BLaER1 treated with 17β-estradiol and CSF1 and Interleukin-3, amounts not matched to agents 10 nM and 100 nM (cell line): ENCODE measurements around the gene PTPRM.

Experiments used
- H3K27ac ChIP-seq, 11 experiments: shearing (Covaris generic); formaldehyde crosslinking; 2 replicates each; pipeline ENCODE4 v1.8.1; 2022
- H3K27me3 ChIP-seq, 11 experiments: shearing (Covaris generic); formaldehyde crosslinking; 2 replicates each; pipeline ENCODE4 v1.8.1; 2022
- H3K36me3 ChIP-seq, 11 experiments: shearing (Covaris generic); formaldehyde crosslinking; 2 replicates each; pipeline ENCODE4 v1.8.1; 2022
- H3K4me1 ChIP-seq, 10 experiments: shearing (Covaris generic); formaldehyde crosslinking; 2 replicates each; pipeline ENCODE4 v1.8.1; 2022
- H3K4me2 ChIP-seq, 11 experiments: shearing (Covaris generic); formaldehyde crosslinking; 2 replicates each; pipeline ENCODE4 v1.8.1; 2022
- H3K4me3 ChIP-seq, 10 experiments: shearing (Covaris generic); formaldehyde crosslinking; 2 replicates each; pipeline ENCODE4 v1.8.1; 2022
- H3K9ac ChIP-seq, 11 experiments: shearing (Covaris generic); formaldehyde crosslinking; 2 replicates each; pipeline ENCODE4 v1.8.1; 2022
- H3K9me3 ChIP-seq, 11 experiments: shearing (Covaris generic); formaldehyde crosslinking; replicated peaks in 1 of 11; 2 replicates each; pipeline ENCODE4 v1.8.1; 2022
- H4K20me1 ChIP-seq, 11 experiments: shearing (Covaris generic); formaldehyde crosslinking; 2 replicates each; pipeline ENCODE4 v1.8.1; 2022
- Cebpa-rat ChIP-seq, 11 experiments: shearing (Covaris generic); IDR thresholded peaks; 2 replicates each; pipeline ENCODE4 v1.8.1; 2022

Gene PTPRM

DNA sequence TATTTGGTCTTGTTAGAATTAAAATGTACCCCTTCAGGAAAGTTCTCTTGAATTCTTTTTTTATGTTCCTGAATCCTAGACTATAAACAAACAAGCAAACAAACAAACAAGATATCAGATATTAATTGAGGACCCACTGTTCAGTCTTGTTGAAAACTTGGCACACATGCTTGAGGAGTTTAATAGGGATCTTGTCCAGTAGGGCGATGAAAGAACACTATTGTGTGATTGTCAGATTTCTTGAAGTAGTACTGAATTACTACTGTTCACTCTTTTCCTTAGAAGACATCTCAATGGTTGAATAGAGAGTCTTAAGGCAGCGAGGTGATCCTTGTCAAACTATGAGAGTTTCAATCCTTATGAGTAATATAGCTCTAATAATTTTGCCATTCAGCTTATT is 130.2 kb downstream of the PTPRM start:
- Histone ChIP-seq H3K9me3 (no peaks in the 10 kb centered on the region), H3K9ac (no peak overlapping the region), H4K20me1 (no peaks in the 10 kb centered on the region), H3K4me2 (no peak overlapping the region), H3K27ac (no peak overlapping the region), H3K36me3 (no peaks in the 10 kb centered on the region), H3K4me1 (no peaks in the 10 kb centered on the region), H3K4me3 (no peak overlapping the region), H3K27me3 (no peaks in the 10 kb centered on the region)
- TF ChIP-seq Cebpa-rat (IDR thresholded peaks at IDR 0.05): no peak

DNA sequence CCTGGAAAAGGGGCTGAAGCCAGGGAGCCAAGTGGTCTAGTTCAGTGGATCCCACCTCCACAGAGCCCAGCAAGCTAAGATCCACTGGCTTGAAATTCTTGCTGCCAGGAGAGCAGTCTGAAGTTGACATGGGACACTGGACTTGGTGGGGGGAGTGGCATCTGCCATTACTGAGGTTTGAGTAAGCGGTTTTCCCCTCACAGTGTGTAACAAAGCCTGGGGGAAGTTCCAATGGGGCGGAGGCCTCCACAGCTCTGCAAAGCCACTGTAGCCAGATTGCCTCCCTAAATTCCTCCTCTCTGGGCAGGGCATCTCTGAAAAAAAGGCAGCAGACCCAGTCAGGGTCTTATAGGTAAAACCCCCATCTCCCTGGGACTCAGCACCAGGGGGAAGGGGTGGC is 144.4 kb downstream of the PTPRM start:
- no peaks in the 10 kb centered on the region for H3K36me3 ChIP-seq
- no peak overlapping the region for H3K4me2 ChIP-seq
- H4K20me1 ChIP-seq: no peaks in the 10 kb centered on the region
- no peak overlapping the region for H3K9ac ChIP-seq
- H3K4me3 ChIP-seq: no peak overlapping the region
- no peak overlapping the region for H3K27ac ChIP-seq
- no peaks in the 10 kb centered on the region for H3K4me1 ChIP-seq
- H3K9me3 ChIP-seq: peaks cover 0 to 14% (median 0%) of the 10 kb centered on the region in 11 experiments; a peak in 7 of 22 replicates
- no peaks in the 10 kb centered on the region for H3K27me3 ChIP-seq
- TF ChIP-seq Cebpa-rat (IDR thresholded peaks at IDR 0.05): no peak

DNA sequence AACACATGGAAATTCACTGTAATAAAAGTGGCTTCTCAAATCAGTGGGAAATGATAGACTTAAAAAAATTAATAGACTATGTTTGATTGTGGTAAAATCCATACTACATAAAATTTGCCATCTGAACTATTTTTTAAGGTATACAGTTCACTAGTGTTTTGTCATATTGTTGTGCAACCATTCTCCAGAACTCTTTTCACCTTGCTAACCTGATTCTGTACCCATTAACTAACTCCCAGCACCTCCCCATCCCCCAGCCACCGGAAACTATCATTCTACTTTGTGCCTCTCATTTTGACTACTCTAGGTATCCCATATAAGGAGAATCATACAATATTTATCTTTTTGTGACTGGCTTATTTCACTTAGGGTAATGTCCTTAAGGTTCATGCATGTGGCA is 153.3 kb downstream of the PTPRM start:
- Histone ChIP-seq H3K27me3 (no peaks in the 10 kb centered on the region), H4K20me1 (no peaks in the 10 kb centered on the region), H3K4me1 (no peaks in the 10 kb centered on the region), H3K9ac (no peak overlapping the region), H3K9me3 (peaks cover 0 to 14% (median 11%) of the 10 kb centered on the region in 11 experiments; a peak in 17 of 22 replicates), H3K4me3 (no peak overlapping the region), H3K36me3 (no peaks in the 10 kb centered on the region), H3K27ac (no peak overlapping the region), H3K4me2 (no peak overlapping the region)
- no peak for TF ChIP-seq Cebpa-rat (IDR thresholded peaks at IDR 0.05)

DNA sequence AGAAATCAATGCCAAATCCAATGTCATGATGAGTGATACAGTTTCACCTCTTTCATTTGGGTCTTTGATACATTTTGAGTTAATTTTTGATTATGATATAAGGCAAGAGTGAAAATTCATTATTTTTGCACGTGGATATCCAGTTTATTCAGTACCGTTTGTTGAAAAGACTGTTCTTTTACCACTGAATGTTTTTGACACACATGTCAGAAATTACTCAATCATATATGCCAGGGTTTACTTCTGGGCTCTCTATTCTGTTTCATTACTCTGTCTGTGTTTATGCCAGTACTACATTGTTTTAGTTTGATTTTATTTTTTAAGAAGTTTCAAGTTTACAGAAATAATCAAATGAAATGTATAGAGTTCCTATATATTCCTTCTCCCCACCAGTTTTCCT is 154.4 kb downstream of the PTPRM start:
- Histone ChIP-seq H3K36me3 (no peaks in the 10 kb centered on the region), H3K4me2 (no peak overlapping the region), H3K4me3 (no peak overlapping the region), H3K9ac (no peak overlapping the region), H3K4me1 (no peaks in the 10 kb centered on the region), H3K9me3 (peaks cover 0 to 14% (median 11%) of the 10 kb centered on the region in 11 experiments; a peak in 17 of 22 replicates), H4K20me1 (no peaks in the 10 kb centered on the region), H3K27ac (no peak overlapping the region), H3K27me3 (no peaks in the 10 kb centered on the region)
- TF ChIP-seq Cebpa-rat (IDR thresholded peaks at IDR 0.05): no peak

DNA sequence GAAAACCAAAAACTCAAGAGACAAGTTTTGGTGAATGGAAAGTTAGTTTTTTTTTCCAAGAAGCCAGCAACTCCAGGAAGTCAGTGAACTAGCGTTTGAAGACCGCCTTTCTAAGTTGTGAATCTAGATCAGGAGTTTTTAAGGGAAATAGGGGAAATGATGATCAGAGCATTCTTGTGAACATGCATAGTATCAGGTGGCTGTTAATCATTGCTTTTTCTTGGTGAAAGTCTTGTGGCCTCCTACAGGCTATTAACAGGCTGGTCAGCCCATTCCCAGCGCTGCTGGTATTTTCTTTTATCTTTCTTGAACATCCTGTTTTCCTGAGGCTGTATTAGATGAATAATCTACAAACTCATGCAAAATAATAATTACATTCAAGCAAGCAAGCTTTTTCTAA is 155.8 kb downstream of the PTPRM start:
- Histone ChIP-seq H3K9me3 (peaks cover 0 to 2% (median 0%) of the 10 kb centered on the region in 11 experiments; a peak in 3 of 22 replicates), H3K4me2 (no peak overlapping the region), H3K27ac (no peak overlapping the region), H3K4me1 (no peaks in the 10 kb centered on the region), H3K36me3 (no peaks in the 10 kb centered on the region), H4K20me1 (no peaks in the 10 kb centered on the region), H3K4me3 (no peak overlapping the region), H3K9ac (no peak overlapping the region), H3K27me3 (no peaks in the 10 kb centered on the region)
- no peak for TF ChIP-seq Cebpa-rat (IDR thresholded peaks at IDR 0.05)

DNA sequence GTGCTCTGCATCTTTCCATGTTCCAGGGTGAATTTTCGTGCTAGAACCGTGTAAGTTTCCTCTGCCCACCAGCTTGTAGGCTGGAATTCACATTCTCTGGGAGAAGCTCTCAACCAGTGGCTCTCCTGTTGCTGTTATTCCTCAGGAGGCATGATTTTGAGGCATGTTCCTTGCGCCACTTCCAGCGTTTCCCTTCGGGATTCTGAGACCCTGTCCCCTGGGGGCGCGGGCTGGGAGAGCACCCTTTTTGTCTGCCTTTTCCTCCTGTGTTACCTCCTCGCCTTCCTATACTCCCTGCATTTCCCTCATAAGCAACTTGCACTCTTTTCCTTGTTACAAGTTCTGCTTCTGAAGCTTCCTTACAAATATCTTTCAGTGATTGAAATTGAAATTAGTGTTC is 156.4 kb downstream of the PTPRM start:
- Histone ChIP-seq H3K9me3 (no peaks in the 10 kb centered on the region), H4K20me1 (no peaks in the 10 kb centered on the region), H3K36me3 (no peaks in the 10 kb centered on the region), H3K27me3 (no peaks in the 10 kb centered on the region), H3K9ac (no peak overlapping the region), H3K27ac (no peak overlapping the region), H3K4me2 (no peak overlapping the region), H3K4me1 (no peaks in the 10 kb centered on the region), H3K4me3 (no peak overlapping the region)
- TF ChIP-seq Cebpa-rat (IDR thresholded peaks at IDR 0.05): no peak

DNA sequence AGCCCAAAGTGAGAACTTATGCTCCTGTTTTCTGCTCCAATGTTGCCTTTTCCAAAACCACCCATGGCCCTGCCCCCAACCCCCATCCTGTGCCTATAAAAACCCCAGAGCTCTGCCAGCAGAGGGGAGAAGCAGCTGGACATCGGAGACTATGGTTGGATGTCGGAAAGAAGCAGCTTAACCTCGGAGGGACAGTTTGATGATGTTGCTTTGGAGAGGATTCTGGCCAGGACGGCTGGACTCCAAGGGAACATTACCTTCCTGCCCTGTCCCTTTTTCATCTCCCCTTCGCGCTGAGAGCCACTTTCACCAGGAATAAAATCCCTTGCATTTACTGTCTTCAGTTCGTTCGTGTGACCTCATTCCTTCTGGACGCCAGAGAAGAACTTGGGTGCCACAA is 158.4 kb downstream of the PTPRM start:
- Histone ChIP-seq H3K27ac (no peak overlapping the region), H3K4me1 (no peaks in the 10 kb centered on the region), H3K9me3 (no peaks in the 10 kb centered on the region), H3K9ac (no peak overlapping the region), H3K4me2 (no peak overlapping the region), H4K20me1 (no peaks in the 10 kb centered on the region), H3K4me3 (no peak overlapping the region), H3K36me3 (no peaks in the 10 kb centered on the region), H3K27me3 (no peaks in the 10 kb centered on the region)
- no peak for TF ChIP-seq Cebpa-rat (IDR thresholded peaks at IDR 0.05)

DNA sequence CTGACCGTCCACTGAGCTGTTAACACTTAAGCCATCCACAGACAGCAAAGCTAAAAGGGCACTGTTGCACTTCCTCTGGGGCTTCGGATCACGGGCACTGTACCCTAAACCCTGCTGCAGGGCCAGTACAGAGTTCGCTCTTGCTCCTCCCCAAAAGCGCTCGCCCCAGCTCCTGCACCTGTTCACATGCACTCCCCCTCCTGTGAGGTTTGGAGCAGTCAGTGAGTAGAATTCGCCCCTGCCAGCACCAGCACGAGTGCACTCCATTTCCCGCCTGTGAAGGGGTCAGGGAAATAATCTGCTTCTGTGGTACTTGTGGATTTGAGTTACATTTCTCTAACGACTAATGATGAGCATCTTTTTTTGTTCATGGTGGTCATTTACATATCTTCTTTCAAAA is 158.8 kb downstream of the PTPRM start:
- Histone ChIP-seq H3K4me3 (no peak overlapping the region), H3K9me3 (no peaks in the 10 kb centered on the region), H3K36me3 (no peaks in the 10 kb centered on the region), H3K27me3 (no peaks in the 10 kb centered on the region), H3K27ac (no peak overlapping the region), H3K4me1 (no peaks in the 10 kb centered on the region), H3K4me2 (no peak overlapping the region), H3K9ac (no peak overlapping the region), H4K20me1 (no peaks in the 10 kb centered on the region)
- no peak for TF ChIP-seq Cebpa-rat (IDR thresholded peaks at IDR 0.05)

DNA sequence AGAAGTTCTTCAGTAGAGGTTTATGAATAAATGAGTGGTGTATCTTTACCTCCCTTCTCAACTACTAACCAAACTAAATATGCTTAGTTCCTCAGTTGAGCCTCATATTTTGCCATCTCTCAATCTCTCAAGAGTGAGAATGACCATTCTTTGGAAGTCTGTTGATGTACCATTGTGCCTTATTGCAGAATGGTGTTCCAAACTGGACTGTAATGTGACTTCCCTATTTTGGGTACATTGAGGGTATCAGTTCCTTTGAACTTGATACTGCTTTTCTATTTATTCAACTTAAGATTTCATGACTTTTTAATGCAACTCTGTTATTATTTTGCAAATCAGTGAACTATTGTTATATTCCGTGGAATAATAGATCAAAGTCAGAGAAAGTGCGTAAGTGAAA is 159.4 kb downstream of the PTPRM start:
- Histone ChIP-seq H3K36me3 (no peaks in the 10 kb centered on the region), H4K20me1 (no peaks in the 10 kb centered on the region), H3K4me3 (no peak overlapping the region), H3K9me3 (no peaks in the 10 kb centered on the region), H3K27me3 (no peaks in the 10 kb centered on the region), H3K4me1 (no peaks in the 10 kb centered on the region), H3K9ac (no peak overlapping the region), H3K27ac (no peak overlapping the region), H3K4me2 (no peak overlapping the region)
- TF ChIP-seq Cebpa-rat (IDR thresholded peaks at IDR 0.05): no peak

DNA sequence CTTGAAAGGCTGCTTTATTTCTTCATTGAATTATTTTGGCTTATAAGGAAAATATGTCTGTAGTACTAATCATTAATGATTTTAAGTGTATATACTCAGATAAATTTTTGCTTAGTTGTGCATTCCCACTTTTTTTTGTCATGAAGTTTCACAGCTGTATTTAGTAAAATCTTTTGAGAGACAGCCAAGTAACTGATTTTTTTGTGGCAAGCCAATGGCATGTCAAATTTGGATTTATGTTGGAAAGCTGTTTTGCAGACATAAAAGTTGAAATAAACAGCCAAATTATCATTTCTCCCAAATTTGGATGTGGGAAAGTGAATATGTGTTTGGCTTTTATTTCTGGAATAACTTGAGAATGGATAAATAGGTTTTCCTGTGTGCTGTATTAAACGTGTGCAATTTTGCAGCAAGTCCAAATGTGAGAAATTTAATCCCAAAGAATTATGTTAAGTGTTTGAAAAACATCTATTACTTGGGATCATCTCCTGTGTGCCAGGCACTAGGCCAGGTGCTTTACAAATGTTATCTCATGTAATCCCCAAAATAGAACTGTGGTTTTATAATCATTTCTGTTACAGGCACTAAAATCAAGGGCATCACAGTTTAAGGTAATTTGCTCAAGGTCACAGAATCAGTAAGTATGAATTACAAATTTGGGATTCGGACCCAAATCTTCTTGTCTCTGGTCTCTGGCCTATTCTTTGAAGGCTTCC is 160.4 kb downstream of the PTPRM start:
- Histone ChIP-seq H3K4me1 (no peaks in the 10 kb centered on the region), H3K27ac (no peak overlapping the region), H3K27me3 (no peaks in the 10 kb centered on the region), H3K4me2 (no peak overlapping the region), H3K4me3 (no peak overlapping the region), H4K20me1 (no peaks in the 10 kb centered on the region), H3K9ac (no peak overlapping the region), H3K9me3 (peaks cover 0 to 3% (median 1%) of the 10 kb centered on the region in 11 experiments; a peak in 6 of 22 replicates), H3K36me3 (no peaks in the 10 kb centered on the region)
- no peak for TF ChIP-seq Cebpa-rat (IDR thresholded peaks at IDR 0.05)
